WERI-Rb-1 (cell line): ENCODE results near the gene PPP4C.
"Not testable (repeated sequence)": the region's sequence is repeated elsewhere in the genome, so short reads cannot be mapped to it uniquely, and the experiment has no call there.

Experiments
- DNase-seq: peaks from one replicate; pipeline ENCODE4 v3.0.0-alpha.2; 2020
- H3K27ac ChIP-seq: fragments of 250-450 bp; sonication (Bioruptor Pico); 2 replicates; pipeline ENCODE4 v1.5.1; 2020; ENCODE audit warnings: mild to moderate bottlenecking, moderate library complexity
- H3K27me3 ChIP-seq: fragments of 250-450 bp; sonication (Bioruptor Pico); 2 replicates; pipeline ENCODE4 v1.5.1; 2021; ENCODE audit warnings: mild to moderate bottlenecking, low read depth, moderate library complexity; ENCODE audit not compliant: insufficient read depth, severe bottlenecking
- H3K36me3 ChIP-seq: fragments of 250-450 bp; sonication (Bioruptor Pico); 2 replicates; pipeline ENCODE4 v1.5.1; 2020; ENCODE audit warnings: mild to moderate bottlenecking, moderate library complexity
- H3K4me3 ChIP-seq: 2 replicates; pipeline ENCODE4 v1.5.1; 2011; ENCODE audit warnings: low read depth, mild to moderate bottlenecking, control low read depth, low read length
- H3K9me3 ChIP-seq: fragments of 250-450 bp; sonication (Bioruptor Pico); 2 replicates; pipeline ENCODE4 v1.5.1; 2021; ENCODE audit warnings: mild to moderate bottlenecking, moderate library complexity; ENCODE audit not compliant: severe bottlenecking
- TF ChIP-seq, protein P1 (sequence below): IDR thresholded peaks from 2 replicates; pipeline ENCODE4 v1.5.1; 2011; ENCODE audit warnings: low read depth, mild to moderate bottlenecking, control low read depth, inconsistent platforms, low read length

PPP4C gene

DNA sequence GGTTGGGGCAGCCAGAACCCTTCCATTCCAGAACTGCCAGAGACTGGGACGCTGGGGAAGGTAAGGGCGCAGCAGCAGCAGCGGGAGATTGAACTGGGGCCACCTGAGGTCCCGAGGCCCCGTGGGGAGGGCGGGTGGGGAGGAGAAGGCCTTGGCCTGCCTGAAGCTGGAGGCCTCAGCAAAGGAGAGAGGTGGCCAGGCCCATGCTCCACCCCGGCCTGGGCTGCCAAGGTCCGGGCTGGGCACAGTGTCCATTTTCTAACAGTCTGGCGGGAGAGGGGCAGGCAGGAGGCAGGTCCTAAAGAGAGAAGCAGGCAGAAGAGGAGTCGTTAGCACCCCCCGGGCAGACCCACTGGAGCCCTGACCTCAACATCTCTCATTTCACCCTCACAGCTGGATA lies 38.6 kb downstream of the PPP4C start:
- Histone ChIP-seq H3K36me3 (peaks cover 36% of the 10 kb centered on the region), H3K4me3 (no peak overlapping the region), H3K9me3 (no peaks in the 10 kb centered on the region), H3K27ac (no peak overlapping the region), H3K27me3 (no peaks in the 10 kb centered on the region)
- DNase-seq: peak; percentile 33
- TF ChIP-seq, protein P1, sequence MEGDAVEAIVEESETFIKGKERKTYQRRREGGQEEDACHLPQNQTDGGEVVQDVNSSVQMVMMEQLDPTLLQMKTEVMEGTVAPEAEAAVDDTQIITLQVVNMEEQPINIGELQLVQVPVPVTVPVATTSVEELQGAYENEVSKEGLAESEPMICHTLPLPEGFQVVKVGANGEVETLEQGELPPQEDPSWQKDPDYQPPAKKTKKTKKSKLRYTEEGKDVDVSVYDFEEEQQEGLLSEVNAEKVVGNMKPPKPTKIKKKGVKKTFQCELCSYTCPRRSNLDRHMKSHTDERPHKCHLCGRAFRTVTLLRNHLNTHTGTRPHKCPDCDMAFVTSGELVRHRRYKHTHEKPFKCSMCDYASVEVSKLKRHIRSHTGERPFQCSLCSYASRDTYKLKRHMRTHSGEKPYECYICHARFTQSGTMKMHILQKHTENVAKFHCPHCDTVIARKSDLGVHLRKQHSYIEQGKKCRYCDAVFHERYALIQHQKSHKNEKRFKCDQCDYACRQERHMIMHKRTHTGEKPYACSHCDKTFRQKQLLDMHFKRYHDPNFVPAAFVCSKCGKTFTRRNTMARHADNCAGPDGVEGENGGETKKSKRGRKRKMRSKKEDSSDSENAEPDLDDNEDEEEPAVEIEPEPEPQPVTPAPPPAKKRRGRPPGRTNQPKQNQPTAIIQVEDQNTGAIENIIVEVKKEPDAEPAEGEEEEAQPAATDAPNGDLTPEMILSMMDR: no peak

DNA sequence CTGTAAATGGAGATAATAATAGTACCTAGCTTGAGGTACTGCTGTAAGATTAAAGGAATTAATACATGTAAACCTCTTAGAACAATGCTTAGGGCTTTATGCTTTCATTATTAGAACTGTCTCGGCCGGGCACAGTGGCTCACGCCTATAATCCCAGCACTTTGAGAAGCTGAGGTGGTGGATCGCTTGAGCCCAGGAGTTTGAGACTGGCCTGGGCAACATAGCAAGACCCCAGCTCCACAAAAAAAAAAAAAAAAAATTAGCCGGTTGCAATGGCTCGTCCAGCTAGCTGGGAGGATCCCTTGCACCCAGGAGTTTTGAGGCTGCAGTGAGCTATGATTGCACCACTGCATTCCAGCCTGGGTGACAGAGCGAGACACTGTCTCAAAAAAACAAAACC lies 39.0 kb downstream of the PPP4C start:
- not testable (repeated sequence) for H3K4me3 ChIP-seq, H3K27me3 ChIP-seq, H3K9me3 ChIP-seq, H3K27ac ChIP-seq
- DNase-seq: peak; percentile 48
- H3K36me3 ChIP-seq: peaks cover 39% of the 10 kb centered on the region

DNA sequence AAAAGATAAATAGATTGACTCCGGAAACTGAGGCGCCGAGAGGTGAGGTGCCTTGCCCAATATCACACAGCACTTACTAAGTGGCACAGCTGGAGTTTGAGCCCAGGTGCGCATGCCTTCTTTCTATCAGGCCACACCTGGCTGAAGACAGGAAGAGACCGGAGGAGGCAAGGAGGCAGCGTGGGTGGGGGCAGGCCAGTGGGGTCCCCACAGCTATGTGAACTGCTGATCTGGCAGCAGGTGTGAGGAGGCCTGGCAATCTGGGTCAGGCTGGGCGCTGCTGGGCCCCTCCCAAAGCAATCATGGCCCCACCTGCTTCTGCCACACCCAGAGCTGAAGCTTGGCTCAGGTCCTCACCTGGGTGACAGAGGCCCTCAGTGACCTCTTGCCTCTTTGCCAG lies 39.4 kb downstream of the PPP4C start:
- Histone ChIP-seq H3K36me3 (peaks cover 38% of the 10 kb centered on the region), H3K4me3 (no peak overlapping the region), H3K9me3 (no peaks in the 10 kb centered on the region), H3K27me3 (no peaks in the 10 kb centered on the region), H3K27ac (no peak overlapping the region)
- TF ChIP-seq, protein P1: no peak
- DNase-seq: no peak

DNA sequence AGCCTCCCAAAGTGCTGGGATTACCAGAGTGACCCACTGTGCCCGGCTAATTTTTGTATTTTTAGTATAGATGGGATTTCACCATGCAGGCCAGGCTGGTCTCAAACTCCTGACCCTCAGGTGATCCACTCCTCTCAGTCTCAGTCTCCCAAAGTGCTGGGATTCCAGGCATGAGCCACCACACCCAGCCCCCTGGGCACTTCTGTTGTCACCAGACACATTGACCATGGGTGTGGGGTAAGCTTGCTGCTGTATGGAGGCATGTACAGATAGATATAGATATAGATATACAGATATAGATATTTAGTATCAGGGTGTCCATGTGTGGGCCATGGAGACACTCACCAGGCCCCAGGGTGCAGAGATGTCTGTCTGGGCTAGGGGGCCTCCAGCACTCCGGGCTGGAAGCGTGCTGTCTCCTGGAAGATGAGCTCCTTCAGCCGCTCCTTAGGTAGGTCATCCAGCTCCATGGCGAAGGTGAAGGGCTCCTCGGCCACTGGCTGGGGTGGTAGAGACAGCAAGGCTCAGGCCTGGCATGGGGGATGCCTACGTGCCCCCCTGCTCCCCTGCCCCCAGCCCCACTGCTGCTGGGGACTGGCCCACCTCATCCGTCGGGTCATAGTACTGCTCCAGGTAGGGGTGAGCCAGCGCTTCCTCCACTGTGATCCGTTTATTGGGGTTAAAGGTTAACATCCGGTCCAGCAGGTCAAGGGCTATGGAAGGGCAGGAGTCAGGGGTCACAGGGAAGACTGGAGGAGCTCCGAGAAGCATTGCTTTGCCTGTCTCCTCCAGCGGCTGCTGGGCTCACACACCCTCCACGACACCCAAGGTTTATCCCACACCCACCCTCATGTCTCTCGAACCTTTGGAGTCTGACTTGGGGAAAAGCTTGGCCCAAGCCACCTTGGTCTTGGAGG lies 40.8 kb downstream of the PPP4C start:
- H3K36me3 ChIP-seq: peaks cover 43% of the 10 kb centered on the region
- TF ChIP-seq, protein P1: no peak
- no peak overlapping the region for H3K4me3 ChIP-seq
- no peaks in the 10 kb centered on the region for H3K27me3 ChIP-seq
- H3K9me3 ChIP-seq: no peaks in the 10 kb centered on the region
- no peak overlapping the region for H3K27ac ChIP-seq
- no peak for DNase-seq

DNA sequence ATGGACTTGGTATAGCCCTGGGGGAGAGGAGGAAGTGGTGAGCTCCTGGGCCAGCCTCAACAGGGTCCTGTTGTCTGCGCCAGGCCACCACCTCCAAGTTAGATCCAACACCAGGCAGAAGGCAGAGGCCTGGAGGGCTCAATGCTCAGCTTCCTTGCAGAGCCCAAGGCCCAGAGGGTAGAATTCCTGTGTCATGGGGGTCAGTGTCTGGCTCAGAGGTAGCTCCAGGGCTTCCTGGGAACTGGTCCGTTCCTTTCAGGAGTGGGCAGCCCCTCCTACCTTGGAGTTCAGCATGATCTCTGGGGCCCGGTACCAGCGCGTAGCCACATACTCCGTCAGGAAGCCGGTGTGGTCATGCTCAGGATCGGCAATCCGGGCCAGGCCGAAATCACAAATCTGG lies 42.0 kb downstream of the PPP4C start:
- Histone ChIP-seq H3K9me3 (no peaks in the 10 kb centered on the region), H3K4me3 (no peak overlapping the region), H3K27me3 (no peaks in the 10 kb centered on the region), H3K36me3 (peaks cover 42% of the 10 kb centered on the region), H3K27ac (no peak overlapping the region)
- DNase-seq: no peak
- TF ChIP-seq, protein P1: no peak

DNA sequence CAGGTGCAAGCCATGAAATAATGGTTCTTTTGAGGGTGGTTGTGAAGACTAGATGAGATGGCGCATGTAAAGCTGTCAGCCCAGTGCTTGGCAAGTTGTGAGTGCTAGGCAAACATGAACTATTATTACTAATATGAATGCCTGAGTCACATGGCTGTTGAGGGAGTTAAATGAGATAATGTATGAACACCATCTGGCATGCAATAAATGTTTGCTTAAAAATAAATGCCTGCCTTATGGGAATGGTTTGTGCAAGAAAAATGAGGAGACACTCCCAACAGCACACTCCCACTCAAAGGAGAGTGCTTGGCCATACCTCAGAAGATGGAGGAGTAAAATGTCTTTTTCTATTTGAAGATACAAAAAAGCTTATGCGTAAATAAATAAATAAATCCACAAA lies 43.6 kb downstream of the PPP4C start:
- Histone ChIP-seq H3K27me3 (no peaks in the 10 kb centered on the region), H3K4me3 (no peak overlapping the region), H3K27ac (no peak overlapping the region), H3K9me3 (no peaks in the 10 kb centered on the region), H3K36me3 (peaks cover 42% of the 10 kb centered on the region)
- TF ChIP-seq, protein P1: no peak
- DNase-seq: no peak
